ENCODE measurements around the gene HBZ. TPM values are rescaled to one million over a fixed set of nuclear protein-coding genes. Genes with fewer than 3 reads are reported as not detected.

HBZ gene
- total and polyA plus RNA-seq, 9 of the 15 experiments (the other 6 are each of a cell fraction or from before 2014, with no cell fraction given) = 58.0 to 610 (median 113) TPM

GRCh38 chr16:180681-181564 is 28.5 kb downstream of the HBZ start (continued):
- peak; percentile 34; the same call in 1 of the 2 replicates for TF ChIP-seq BCOR (IDR thresholded peaks at IDR 0.05)
- TF ChIP-seq IRF1 (CRISPR knock-in tag; IDR thresholded peaks at IDR 0.05; ENCODE audit: borderline replicate concordance) = peak; percentile 99
- TF ChIP-seq ZMIZ1 (IDR thresholded peaks at IDR 0.05; ENCODE audit: low read depth in 2 of 2, low read length in 2 of 2) = no peak
- no peak for TF ChIP-seq C11orf30 (IDR thresholded peaks at IDR 0.05; ENCODE audit: low read depth)
- peak; percentile 97 for TF ChIP-seq ZBTB43 (CRISPR knock-in tag; IDR thresholded peaks at IDR 0.05)
- no peak for TF ChIP-seq ILK (tag; IDR thresholded peaks at IDR 0.05; ENCODE audit: borderline replicate concordance, low read depth)
- TF ChIP-seq ZNF780A (CRISPR knock-in tag; IDR thresholded peaks at IDR 0.05) = no peak
- no peak for TF ChIP-seq MED1 (CRISPR knock-in tag; IDR thresholded peaks at IDR 0.05; ENCODE audit: borderline replicate concordance)
- TF ChIP-seq PHB (CRISPR knock-in tag; IDR thresholded peaks at IDR 0.05) = peak; percentile 39; the same call in 1 of the 2 replicates
- TF ChIP-seq MYBL2 (IDR thresholded peaks at IDR 0.05; ENCODE audit: low read depth) = no peak
- peak; percentile 73 for TF ChIP-seq MYBL2 (CRISPR knock-in tag; IDR thresholded peaks at IDR 0.05; ENCODE audit: borderline replicate concordance)
- peak; percentile 92 for TF ChIP-seq KDM2B (CRISPR knock-in tag; IDR thresholded peaks at IDR 0.05)
- TF ChIP-seq CLOCK (CRISPR knock-in tag; IDR thresholded peaks at IDR 0.05; ENCODE audit: borderline replicate concordance) = no peak
- no peak for TF ChIP-seq RHOXF2B (CRISPR knock-in tag; conservative IDR thresholded peaks at IDR 0.05)
- no peak for TF ChIP-seq EP300 (IDR thresholded peaks at IDR 0.05; ENCODE audit: low read length)
- TF ChIP-seq ZFP36 (IDR thresholded peaks at IDR 0.05; ENCODE audit: low read depth, low read length, partially characterized antibody) = peak; percentile 6
- TF ChIP-seq DEAF1 (CRISPR knock-in tag; IDR thresholded peaks at IDR 0.05) = no peak
- TF ChIP-seq GATAD2A (IDR thresholded peaks at IDR 0.05) = no peak
